ENCODE measurements around the gene BEST1. TPM values are rescaled to one million over a fixed set of nuclear protein-coding genes. Genes with fewer than 3 reads are reported as not detected.
A peak's percentile ranks its signal among the peaks of the same experiment; 100 is the strongest.

The BEST1 gene
- total and polyA plus RNA-seq, 5 donors from 2014 or later = 0.15 to 1.8 (median 1.5) TPM

- no peak for DNase-seq
- H3K9me3 Mint-ChIP-seq = no peaks in the 10 kb centered on the region
- no peak overlapping the region for H3K4me3 Mint-ChIP-seq
- no peaks in the 10 kb centered on the region for H3K36me3 Mint-ChIP-seq
- no peak for ATAC-seq (ENCODE audit: low read depth in 2 of 2)
- Histone ChIP-seq H3K9me3 (ENCODE audit: control insufficient read depth in 2 of 2, low read length in 2 of 2) (no peaks in the 10 kb centered on the region), H3K36me3 (ENCODE audit: control insufficient read depth, insufficient read depth, low read length) (no peaks in the 10 kb centered on the region), H3K4me1 (ENCODE audit: control insufficient read depth, insufficient read depth, low read length, poor library complexity, severe bottlenecking) (no peaks in the 10 kb centered on the region), H3K27ac (ENCODE audit: insufficient read depth, low read length, poor library complexity, severe bottlenecking) (no peak overlapping the region), H3K4me3 (ENCODE audit: low read depth, low read length) (no peak overlapping the region), H3K27me3 (ENCODE audit: control insufficient read depth, insufficient read depth, low read length) (no peaks in the 10 kb centered on the region)
- H3K27me3 Mint-ChIP-seq = peaks cover 21% of the 10 kb centered on the region
- peaks cover 0 to 2% (median 0%) of the 10 kb centered on the region in 4 donors for H3K4me1 Mint-ChIP-seq
- no peak overlapping the region for H3K27ac Mint-ChIP-seq
These were observed 5.0 kb upstream of the BEST1 start for GRCh38 chr11:61945191-61945590.

GRCh38 chr11:61946894-61947293, 3.3 kb upstream of the BEST1 start:
- Histone ChIP-seq H3K4me1 (ENCODE audit: control insufficient read depth, insufficient read depth, low read length, poor library complexity, severe bottlenecking) (no peaks in the 10 kb centered on the region), H3K4me3 (ENCODE audit: low read depth, low read length) (no peak overlapping the region), H3K9me3 (ENCODE audit: control insufficient read depth in 2 of 2, low read length in 2 of 2) (no peaks in the 10 kb centered on the region), H3K27ac (ENCODE audit: insufficient read depth, low read length, poor library complexity, severe bottlenecking) (no peak overlapping the region), H3K36me3 (ENCODE audit: control insufficient read depth, insufficient read depth, low read length) (no peaks in the 10 kb centered on the region), H3K27me3 (ENCODE audit: control insufficient read depth, insufficient read depth, low read length) (no peaks in the 10 kb centered on the region)
- Mint-ChIP-seq H3K27me3 (peaks cover 23% of the 10 kb centered on the region), H3K27ac (no peak overlapping the region), H3K4me1 (peaks cover 0 to 2% (median 0%) of the 10 kb centered on the region in 4 donors), H3K36me3 (no peaks in the 10 kb centered on the region), H3K9me3 (no peaks in the 10 kb centered on the region), H3K4me3 (no peak overlapping the region)
- DNase-seq = no peak
- no peak for ATAC-seq (ENCODE audit: low read depth in 2 of 2)

- Mint-ChIP-seq H3K9me3 (no peaks in the 10 kb centered on the region), H3K36me3 (no peaks in the 10 kb centered on the region), H3K4me1 (peaks cover 0 to 2% (median 0%) of the 10 kb centered on the region in 4 donors), H3K27me3 (peaks cover 23% of the 10 kb centered on the region), H3K27ac (peak overlapping the region in 2 of 3 donors; percentile 46 to 52), H3K4me3 (no peak overlapping the region)
- Histone ChIP-seq H3K36me3 (ENCODE audit: control insufficient read depth, insufficient read depth, low read length) (no peaks in the 10 kb centered on the region), H3K27ac (ENCODE audit: insufficient read depth, low read length, poor library complexity, severe bottlenecking) (no peak overlapping the region), H3K9me3 (ENCODE audit: control insufficient read depth in 2 of 2, low read length in 2 of 2) (no peaks in the 10 kb centered on the region), H3K4me3 (ENCODE audit: low read depth, low read length) (no peak overlapping the region), H3K4me1 (ENCODE audit: control insufficient read depth, insufficient read depth, low read length, poor library complexity, severe bottlenecking) (no peaks in the 10 kb centered on the region), H3K27me3 (ENCODE audit: control insufficient read depth, insufficient read depth, low read length) (no peaks in the 10 kb centered on the region)
- peak; percentile 59 to 69 for ATAC-seq (ENCODE audit: low read depth in 2 of 2)
- DNase-seq = peak; percentile 30 to 60 (median 49)
These were observed 2.5 kb upstream of the BEST1 start for GRCh38 chr11:61947486-61948210.

- Histone ChIP-seq H3K4me1 (ENCODE audit: control insufficient read depth, insufficient read depth, low read length, poor library complexity, severe bottlenecking) (no peaks in the 10 kb centered on the region), H3K27ac (ENCODE audit: insufficient read depth, low read length, poor library complexity, severe bottlenecking) (no peak overlapping the region), H3K36me3 (ENCODE audit: control insufficient read depth, insufficient read depth, low read length) (no peaks in the 10 kb centered on the region), H3K9me3 (ENCODE audit: control insufficient read depth in 2 of 2, low read length in 2 of 2) (no peaks in the 10 kb centered on the region), H3K27me3 (ENCODE audit: control insufficient read depth, insufficient read depth, low read length) (no peaks in the 10 kb centered on the region), H3K4me3 (ENCODE audit: low read depth, low read length) (no peak overlapping the region)
- Mint-ChIP-seq H3K36me3 (no peaks in the 10 kb centered on the region), H3K4me3 (no peak overlapping the region), H3K27me3 (peaks cover 20% of the 10 kb centered on the region), H3K4me1 (peaks cover 0 to 2% (median 0%) of the 10 kb centered on the region in 4 donors), H3K27ac (no peak overlapping the region), H3K9me3 (no peaks in the 10 kb centered on the region)
- no peak for ATAC-seq (ENCODE audit: low read depth in 2 of 2)
- DNase-seq = no peak
These were observed 1.6 kb upstream of the BEST1 start for GRCh38 chr11:61948505-61948904.

GRCh38 chr11:61949169-61950034, 749 bp upstream of the BEST1 start:
- Histone ChIP-seq H3K4me3 (ENCODE audit: low read depth, low read length) (no peak overlapping the region), H3K27me3 (ENCODE audit: control insufficient read depth, insufficient read depth, low read length) (peaks cover 3% of the 10 kb centered on the region), H3K27ac (ENCODE audit: insufficient read depth, low read length, poor library complexity, severe bottlenecking) (no peak overlapping the region), H3K4me1 (ENCODE audit: control insufficient read depth, insufficient read depth, low read length, poor library complexity, severe bottlenecking) (no peaks in the 10 kb centered on the region), H3K36me3 (ENCODE audit: control insufficient read depth, insufficient read depth, low read length) (no peaks in the 10 kb centered on the region), H3K9me3 (ENCODE audit: control insufficient read depth in 2 of 2, low read length in 2 of 2) (no peaks in the 10 kb centered on the region)
- Mint-ChIP-seq H3K36me3 (no peaks in the 10 kb centered on the region), H3K27ac (no peak overlapping the region), H3K4me1 (no peaks in the 10 kb centered on the region), H3K9me3 (no peaks in the 10 kb centered on the region), H3K27me3 (peaks cover 26% of the 10 kb centered on the region), H3K4me3 (no peak overlapping the region)
- DNase-seq = no peak
- no peak for ATAC-seq (ENCODE audit: low read depth in 2 of 2)

- H3K27ac ChIP-seq (ENCODE audit: insufficient read depth, low read length, poor library complexity, severe bottlenecking) = no peak overlapping the region
- DNase-seq (no peak), ATAC-seq (ENCODE audit: low read depth in 2 of 2) (no peak)
- Mint-ChIP-seq H3K4me3 (no peak overlapping the region), H3K27me3 (peaks cover 38% of the 10 kb centered on the region), H3K4me1 (peaks cover 0 to 11% (median 3%) of the 10 kb centered on the region in 4 donors), H3K36me3 (no peaks in the 10 kb centered on the region), H3K9me3 (no peaks in the 10 kb centered on the region), H3K27ac (no peak overlapping the region)
- H3K36me3 ChIP-seq (ENCODE audit: control insufficient read depth, insufficient read depth, low read length) = no peaks in the 10 kb centered on the region
- peaks cover 6% of the 10 kb centered on the region for H3K27me3 ChIP-seq (ENCODE audit: control insufficient read depth, insufficient read depth, low read length)
- H3K4me3 ChIP-seq (ENCODE audit: low read depth, low read length) = no peak overlapping the region
- no peaks in the 10 kb centered on the region for H3K9me3 ChIP-seq (ENCODE audit: control insufficient read depth in 2 of 2, low read length in 2 of 2)
- H3K4me1 ChIP-seq (ENCODE audit: control insufficient read depth, insufficient read depth, low read length, poor library complexity, severe bottlenecking) = peaks cover 11% of the 10 kb centered on the region
These were observed 1.5 kb downstream of the BEST1 start for GRCh38 chr11:61951484-61952135.

- Mint-ChIP-seq H3K9me3 (no peaks in the 10 kb centered on the region), H3K4me3 (no peak overlapping the region), H3K4me1 (peaks cover 0 to 11% (median 3%) of the 10 kb centered on the region in 4 donors), H3K36me3 (no peaks in the 10 kb centered on the region), H3K27me3 (peaks cover 28% of the 10 kb centered on the region), H3K27ac (no peak overlapping the region)
- Histone ChIP-seq H3K4me3 (ENCODE audit: low read depth, low read length) (no peak overlapping the region), H3K9me3 (ENCODE audit: control insufficient read depth in 2 of 2, low read length in 2 of 2) (no peaks in the 10 kb centered on the region), H3K27ac (ENCODE audit: insufficient read depth, low read length, poor library complexity, severe bottlenecking) (no peak overlapping the region), H3K36me3 (ENCODE audit: control insufficient read depth, insufficient read depth, low read length) (no peaks in the 10 kb centered on the region), H3K27me3 (ENCODE audit: control insufficient read depth, insufficient read depth, low read length) (peaks cover 6% of the 10 kb centered on the region), H3K4me1 (ENCODE audit: control insufficient read depth, insufficient read depth, low read length, poor library complexity, severe bottlenecking) (peaks cover 11% of the 10 kb centered on the region)
- ATAC-seq (ENCODE audit: low read depth in 2 of 2) (no peak), DNase-seq (no peak)
These were observed 2.7 kb downstream of the BEST1 start for GRCh38 chr11:61952882-61953281.
